Measurements from ENCODE around the gene BHLHE40.

Gene BHLHE40

GRCh38 chr3:4985330-4986174 lies 6.3 kb downstream of the BHLHE40 start:
- no peak for DNase-seq

- no peak for DNase-seq
These were observed 7.0 kb downstream of the BHLHE40 start for GRCh38 chr3:4986175-4986781.

GRCh38 chr3:4986782-4987537 lies 7.7 kb downstream of the BHLHE40 start:
- peak; percentile 87 for DNase-seq

- no peak for DNase-seq
These were observed 8.5 kb downstream of the BHLHE40 start for GRCh38 chr3:4987538-4988296.

- DNase-seq: peak; percentile 25
These were observed 10.0 kb downstream of the BHLHE40 start for GRCh38 chr3:4988983-4989834.

GRCh38 chr3:4990069-4990468 lies 10.8 kb downstream of the BHLHE40 start:
- DNase-seq: no peak

- no peak for DNase-seq
These were observed 12.9 kb downstream of the BHLHE40 start for GRCh38 chr3:4992118-4992517.

GRCh38 chr3:4993276-4994143 lies 14.3 kb downstream of the BHLHE40 start:
- peak; percentile 22 for DNase-seq

- peak; percentile 24 for DNase-seq
These were observed 15.0 kb downstream of the BHLHE40 start for GRCh38 chr3:4994144-4994730.

- peak; percentile 30 for DNase-seq
These were observed 15.7 kb downstream of the BHLHE40 start for GRCh38 chr3:4994823-4995499.

- DNase-seq: peak; percentile 28
These were observed 16.3 kb downstream of the BHLHE40 start for GRCh38 chr3:4995500-4996053.

- no peak for DNase-seq
These were observed 17.1 kb downstream of the BHLHE40 start for GRCh38 chr3:4996223-4996765.

- peak; percentile 24 for DNase-seq
These were observed 17.6 kb downstream of the BHLHE40 start for GRCh38 chr3:4996771-4997291.

- no peak for DNase-seq
These were observed 18.7 kb downstream of the BHLHE40 start for GRCh38 chr3:4997946-4998345.

- no peak for DNase-seq
These were observed 20.4 kb downstream of the BHLHE40 start for GRCh38 chr3:4999531-5000184.

- no peak for DNase-seq
These were observed 21.9 kb downstream of the BHLHE40 start for GRCh38 chr3:5001135-5001534.

- DNase-seq: no peak
These were observed 22.6 kb downstream of the BHLHE40 start for GRCh38 chr3:5001805-5002173.

- DNase-seq: peak; percentile 87
These were observed 23.1 kb downstream of the BHLHE40 start for GRCh38 chr3:5002174-5002870.
